A549 (cell line): ENCODE results near the gene C2CD2. TPM values are rescaled to one million over a fixed set of nuclear protein-coding genes. Genes with fewer than 3 reads are reported as not detected.

Experiments used
- ATAC-seq, 2 experiments: fragments of 200-7000 bp in 1 of 2; fragments of >200 bp in 1 of 2; cut with Nextera tagmentation in 1 of 2; cut with Tn5 transposase in 1 of 2; 3 replicates each; pipeline versions ENCODE4 v1.8.0 to v1.9.1; 2018 to 2020; ENCODE audit warnings: mild to moderate bottlenecking in 1 of 2, moderate library complexity in 1 of 2
- CTCF ChIA-PET: fragments of 300-600 bp; sonication (Branson Sonifier 250); formaldehyde crosslinking; extraction: SDS; loops from one replicate; lab custom pipeline; 2021; ENCODE audit warnings: antibody characterized with exemption, inconsistent platforms; lab: Yijun Ruan, JAX
- POLR2A ChIA-PET: fragments of 350-600 bp; formaldehyde crosslinking; extraction: SDS; loops from one replicate; lab custom pipeline; 2021; ENCODE audit warnings: antibody characterized with exemption, inconsistent platforms; lab: Yijun Ruan, JAX
- DNase-seq, 2 experiments: peaks; one replicate each; pipeline versions ENCODE4 v3.0.0 to v3.0.0-alpha.2; 2011 to 2016; ENCODE audit warnings: low read depth in 1 of 2, low spot score in 1 of 2
- FAIRE-seq: peaks from 2 replicates; lab custom pipeline; 2011; peaks lifted over from hg19 to GRCh38; lab: Jason Lieb, UNC
- H3K27ac ChIP-seq, 2 experiments: fragments of >200 bp; sonication (Bioruptor Twin); formaldehyde crosslinking; 3 replicates each; pipeline ENCODE4 v1.5.1; 2016 to 2017
- H3K4me1 ChIP-seq: fragments of >200 bp; sonication (Bioruptor Twin); formaldehyde crosslinking; 3 replicates; pipeline ENCODE4 v1.6.1; 2016
- H3K4me2 ChIP-seq: fragments of >200 bp; sonication (Bioruptor Twin); formaldehyde crosslinking; 3 replicates; pipeline ENCODE4 v1.6.1; 2016
- H3K4me3 ChIP-seq: fragments of >200 bp; sonication (Bioruptor Twin); formaldehyde crosslinking; 3 replicates; pipeline ENCODE4 v1.5.1; 2016
- H3K9me3 ChIP-seq: fragments of >200 bp; sonication (Bioruptor Twin); formaldehyde crosslinking; 3 replicates; pipeline ENCODE4 v1.6.1; 2016
- BHLHE40 ChIP-seq: IDR thresholded peaks from 2 replicates; pipeline ENCODE4 v1.6.1; 2012; ENCODE audit warnings: low read depth, low read length, inconsistent platforms
- CEBPB ChIP-seq, 2 experiments: fragments of >200 bp in 1 of 2; sonication (Bioruptor Twin) in 1 of 2; formaldehyde crosslinking in 1 of 2; IDR thresholded peaks; 2 replicates each; pipeline ENCODE4 v1.6.1; 2012 to 2016
- CHD4 ChIP-seq: fragments of 200-600 bp; sonication (generic); IDR thresholded peaks from 2 replicates; pipeline ENCODE4 v1.6.1; 2016; ENCODE audit warnings: antibody characterized with exemption, mild to moderate bottlenecking, borderline replicate concordance
- E2F6 ChIP-seq: IDR thresholded peaks from 2 replicates; pipeline ENCODE4 v1.6.1; 2012; ENCODE audit warnings: low read depth, borderline replicate concordance
- EHF ChIP-seq: fragments of 250-450 bp; sonication (Bioruptor Pico); IDR thresholded peaks from 2 replicates; pipeline ENCODE4 v1.5.0; 2020; ENCODE audit warnings: mild to moderate bottlenecking
- EHMT2 ChIP-seq: fragments of 200-600 bp; sonication (generic); IDR thresholded peaks from 2 replicates; pipeline ENCODE4 v1.6.1; 2016; ENCODE audit warnings: antibody characterized with exemption, low read depth, mild to moderate bottlenecking, moderate library complexity
- FOSL2 ChIP-seq, 2 experiments: fragments of 450-650 bp in 1 of 2; fragments of >200 bp in 1 of 2; sonication (Bioruptor Twin) in 1 of 2; formaldehyde crosslinking; IDR thresholded peaks; 2 replicates each; pipeline versions ENCODE4 v1.5.0 to v1.6.1; 2016 to 2020; ENCODE audit warnings: mild to moderate bottlenecking in 1 of 2, moderate library complexity in 1 of 2
- GATA3 ChIP-seq: IDR thresholded peaks from 2 replicates; pipeline ENCODE4 v1.6.1; 2012; ENCODE audit warnings: borderline replicate concordance
- HDAC2 ChIP-seq: fragments of 200-600 bp; sonication (generic); IDR thresholded peaks from 2 replicates; pipeline ENCODE4 v1.6.1; 2016
- HEYL ChIP-seq: fragments of 250-450 bp; sonication (Bioruptor Pico); IDR thresholded peaks from 2 replicates; pipeline ENCODE4 v1.8.0; 2021; ENCODE audit warnings: mild to moderate bottlenecking, moderate library complexity
- HMGXB4 ChIP-seq: fragments of 250-450 bp; sonication (Bioruptor Pico); IDR thresholded peaks from 2 replicates; pipeline ENCODE4 v1.5.0; 2021; ENCODE audit warnings: mild to moderate bottlenecking, moderate library complexity, borderline replicate concordance
- HOXB5 ChIP-seq: fragments of 250-450 bp; sonication (Bioruptor Pico); IDR thresholded peaks from 2 replicates; pipeline ENCODE4 v1.5.0; 2020; ENCODE audit warnings: mild to moderate bottlenecking, moderate library complexity
- JUN ChIP-seq, 2 experiments: fragments of >200 bp; sonication (Bioruptor Twin); formaldehyde crosslinking; IDR thresholded peaks; 2 replicates in 1 of 2; 3 replicates in 1 of 2; pipeline ENCODE4 v1.6.1; 2016 to 2017
- KDM1A ChIP-seq: fragments of 200-600 bp; sonication (generic); IDR thresholded peaks from 2 replicates; pipeline ENCODE4 v1.6.1; 2016; ENCODE audit warnings: low read depth, mild to moderate bottlenecking
- MAZ ChIP-seq: fragments of 150-350 bp; IDR thresholded peaks from 2 replicates; pipeline ENCODE4 v1.6.1; 2014; ENCODE audit warnings: antibody characterized with exemption, low read depth, low read length, borderline replicate concordance
- NFE2L2 ChIP-seq: fragments of 150-350 bp; conservative IDR thresholded peaks from 2 replicates; pipeline ENCODE4 v1.6.1; 2014; ENCODE audit warnings: low read length
- NPAS2 ChIP-seq: fragments of 250-450 bp; sonication (Bioruptor Pico); IDR thresholded peaks from 2 replicates; pipeline ENCODE4 v1.8.0; 2022; ENCODE audit warnings: mild to moderate bottlenecking, moderate library complexity, borderline replicate concordance
- NR3C1 ChIP-seq: fragments of >200 bp; sonication (Bioruptor Twin); formaldehyde crosslinking; IDR thresholded peaks from 3 replicates; pipeline ENCODE4 v1.6.1; 2017
- PHF8 ChIP-seq: fragments of 200-600 bp; sonication (generic); IDR thresholded peaks from 2 replicates; pipeline ENCODE4 v1.6.1; 2016; ENCODE audit warnings: low read depth, mild to moderate bottlenecking, antibody characterized with exemption, moderate library complexity, borderline replicate concordance
- POLR2A ChIP-seq: IDR thresholded peaks from 2 replicates; pipeline ENCODE4 v1.6.1; 2012; ENCODE audit warnings: mild to moderate bottlenecking, low read length
- POLR2AphosphoS2 ChIP-seq: conservative IDR thresholded peaks from 2 replicates; pipeline ENCODE4 v1.6.1; 2012; ENCODE audit warnings: low read length, improper control_type of control experiment, inconsistent platforms
- RCOR1 ChIP-seq: fragments of 150-350 bp; IDR thresholded peaks from 2 replicates; pipeline ENCODE4 v1.6.1; 2014; ENCODE audit warnings: antibody characterized with exemption, low read length, low read depth
- ZC3H11A ChIP-seq: fragments of 450-650 bp; IDR thresholded peaks from 2 replicates; pipeline ENCODE4 v1.6.1; 2014; ENCODE audit warnings: antibody characterized with exemption, mild to moderate bottlenecking
- ZNF302 ChIP-seq: fragments of 250-450 bp; sonication (Bioruptor Pico); IDR thresholded peaks from 2 replicates; pipeline ENCODE4 v1.9.0; 2021; ENCODE audit warnings: inconsistent platforms, mild to moderate bottlenecking, moderate library complexity
- WGBS: methylation state at CpG from one replicate; pipeline ENCODE4 v1.1.6; 2017; ENCODE audit errors: missing lambda C conversion rate; 5-methylcytosine and 5-hydroxymethylcytosine counted together
- polyA plus RNA-seq, 4 experiments: library from polyadenylated mRNA; depleted of rRNA in 3 of 4; stranded (reverse); fragments of >200 nt; fragmentation: RNase III in 1 of 4; extraction: RNeasy Plus Mini Kit Qiagen cat#74134 plus additional on column Dnase treatment in 1 of 4; gene quantifications; 2 replicates in 3 of 4; 3 replicates in 1 of 4; pipeline ENCODE4 v1.2.3, GENCODE V29; 2011 to 2017
- TF ChIP-seq, protein P1 (sequence below): fragments of 150-350 bp; IDR thresholded peaks from 2 replicates; pipeline ENCODE4 v1.6.1; 2014; ENCODE audit warnings: low read depth, mild to moderate bottlenecking, low read length
- TF ChIP-seq, protein P2 (sequence below): IDR thresholded peaks from 2 replicates; pipeline ENCODE4 v1.6.1; 2012
- TF ChIP-seq, protein P3 (sequence below): fragments of 250-450 bp; sonication (Bioruptor Pico); IDR thresholded peaks from 2 replicates; pipeline ENCODE4 v1.5.0; 2020; ENCODE audit warnings: low read depth, mild to moderate bottlenecking, moderate library complexity

Gene C2CD2
- polyA plus RNA-seq, 2 of the 4 experiments (the other 2 are of a cell fraction) = 7.0 to 13.5 TPM

- H3K4me1 ChIP-seq = no peaks in the 10 kb centered on the region
- CTCF ChIA-PET = interaction anchor here (0.6 to 1.4 kb wide), 2 partner anchors 24 to 91 kb away, joined by 3 read pairs; no protein-coding TSS in a partner anchor
Measured at GRCh38 chr21:41840880-41841279, 112.9 kb downstream of the C2CD2 start.

GRCh38 chr21:41839387-41840000 lies 114.3 kb downstream of the C2CD2 start:
- no peaks in the 10 kb centered on the region for H3K4me1 ChIP-seq
- H3K9me3 ChIP-seq = peaks cover 7% of the 10 kb centered on the region; the same call in 1 of the 3 replicates
- TF ChIP-seq E2F6 = no peak
- no peak for TF ChIP-seq POLR2A
- no peak for TF ChIP-seq ZNF302 (CRISPR knock-in tag)
- no peak for TF ChIP-seq CHD4
- TF ChIP-seq HDAC2 = no peak
- TF ChIP-seq NFE2L2 = no peak
- no peak for TF ChIP-seq HEYL
- no peak for TF ChIP-seq HOXB5
- H3K4me3 ChIP-seq = no peak overlapping the region
- 97% methylated on average over 16 of the region's 21 CpGs for WGBS
- POLR2A ChIA-PET = no interaction called here
- no peak for ATAC-seq
- no peak for FAIRE-seq
- DNase-seq = no peak
- H3K27ac ChIP-seq = no peak overlapping the region
- CTCF ChIA-PET = interaction anchor here (0.7 kb wide), 1 partner anchor 23 kb away, joined by 3 read pairs; no protein-coding TSS in a partner anchor
- no peak overlapping the region for H3K4me2 ChIP-seq

More at GRCh38 chr21:41840880-41841279, 112.9 kb downstream of the C2CD2 start:
- DNase-seq (no peak), FAIRE-seq (no peak), ATAC-seq (no peak)
- 97% methylated on average over 1 of the region's 1 CpG for WGBS
- Histone ChIP-seq H3K4me2 (no peak overlapping the region), H3K9me3 (peaks cover 7% of the 10 kb centered on the region; the same call in 1 of the 3 replicates), H3K27ac (no peak overlapping the region), H3K4me3 (no peak overlapping the region)
- no peak for TF ChIP-seq NPAS2 (CRISPR knock-in tag)
- no peak for TF ChIP-seq ZC3H11A
- TF ChIP-seq CEBPB (IDR thresholded peaks at IDR 0.05) = no peak
- TF ChIP-seq, protein P1, sequence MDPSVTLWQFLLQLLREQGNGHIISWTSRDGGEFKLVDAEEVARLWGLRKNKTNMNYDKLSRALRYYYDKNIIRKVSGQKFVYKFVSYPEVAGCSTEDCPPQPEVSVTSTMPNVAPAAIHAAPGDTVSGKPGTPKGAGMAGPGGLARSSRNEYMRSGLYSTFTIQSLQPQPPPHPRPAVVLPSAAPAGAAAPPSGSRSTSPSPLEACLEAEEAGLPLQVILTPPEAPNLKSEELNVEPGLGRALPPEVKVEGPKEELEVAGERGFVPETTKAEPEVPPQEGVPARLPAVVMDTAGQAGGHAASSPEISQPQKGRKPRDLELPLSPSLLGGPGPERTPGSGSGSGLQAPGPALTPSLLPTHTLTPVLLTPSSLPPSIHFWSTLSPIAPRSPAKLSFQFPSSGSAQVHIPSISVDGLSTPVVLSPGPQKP = no peak
- no peak for TF ChIP-seq HMGXB4 (CRISPR knock-in tag)
- TF ChIP-seq POLR2AphosphoS2 = no peak
- TF ChIP-seq NFE2L2 = no peak
- no peak for TF ChIP-seq PHF8
- no peak for TF ChIP-seq JUN (IDR thresholded peaks at IDR 0.05)
- no peak for TF ChIP-seq HDAC2
- no peak for TF ChIP-seq GATA3
- no peak for TF ChIP-seq CHD4
- no peak for TF ChIP-seq ZNF302 (CRISPR knock-in tag)
- POLR2A ChIA-PET = no interaction called here

- ChIA-PET CTCF (interaction anchor here (1.5 to 1.6 kb wide), 2 partner anchors 21 to 225 kb away, joined by 3 to 8 read pairs; no protein-coding TSS in a partner anchor), POLR2A (no interaction called here)
- no peak for FAIRE-seq
- ATAC-seq = no peak
- Histone ChIP-seq H3K4me2 (no peak overlapping the region), H3K9me3 (peaks cover 7% of the 10 kb centered on the region; the same call in 1 of the 3 replicates), H3K27ac (no peak overlapping the region), H3K4me3 (no peak overlapping the region), H3K4me1 (no peaks in the 10 kb centered on the region)
- WGBS = 100% methylated on average over 1 of the region's 7 CpGs
- DNase-seq = no peak
- TF ChIP-seq HEYL (no peak), PHF8 (no peak), NR3C1 (no peak), MAZ (no peak), HDAC2 (no peak), BHLHE40 (no peak), ZC3H11A (no peak), FOSL2 (IDR thresholded peaks at IDR 0.05) (no peak), FOSL2 (CRISPR knock-in tag; IDR thresholded peaks at IDR 0.05) (no peak), KDM1A (no peak), RCOR1 (no peak), EHMT2 (no peak), EHF (no peak)
- TF ChIP-seq, protein P2, sequence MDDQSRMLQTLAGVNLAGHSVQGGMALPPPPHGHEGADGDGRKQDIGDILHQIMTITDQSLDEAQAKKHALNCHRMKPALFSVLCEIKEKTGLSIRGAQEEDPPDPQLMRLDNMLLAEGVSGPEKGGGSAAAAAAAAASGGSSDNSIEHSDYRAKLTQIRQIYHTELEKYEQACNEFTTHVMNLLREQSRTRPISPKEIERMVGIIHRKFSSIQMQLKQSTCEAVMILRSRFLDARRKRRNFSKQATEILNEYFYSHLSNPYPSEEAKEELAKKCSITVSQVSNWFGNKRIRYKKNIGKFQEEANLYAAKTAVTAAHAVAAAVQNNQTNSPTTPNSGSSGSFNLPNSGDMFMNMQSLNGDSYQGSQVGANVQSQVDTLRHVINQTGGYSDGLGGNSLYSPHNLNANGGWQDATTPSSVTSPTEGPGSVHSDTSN = no peak
- TF ChIP-seq, protein P3, sequence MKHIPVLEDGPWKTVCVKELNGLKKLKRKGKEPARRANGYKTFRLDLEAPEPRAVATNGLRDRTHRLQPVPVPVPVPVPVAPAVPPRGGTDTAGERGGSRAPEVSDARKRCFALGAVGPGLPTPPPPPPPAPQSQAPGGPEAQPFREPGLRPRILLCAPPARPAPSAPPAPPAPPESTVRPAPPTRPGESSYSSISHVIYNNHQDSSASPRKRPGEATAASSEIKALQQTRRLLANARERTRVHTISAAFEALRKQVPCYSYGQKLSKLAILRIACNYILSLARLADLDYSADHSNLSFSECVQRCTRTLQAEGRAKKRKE (CRISPR knock-in tag) = no peak
Measured at GRCh38 chr21:41837756-41838297, 116.0 kb downstream of the C2CD2 start.
